ENCODE results near the gene CD48.

- TF ChIP-seq, protein P1, sequence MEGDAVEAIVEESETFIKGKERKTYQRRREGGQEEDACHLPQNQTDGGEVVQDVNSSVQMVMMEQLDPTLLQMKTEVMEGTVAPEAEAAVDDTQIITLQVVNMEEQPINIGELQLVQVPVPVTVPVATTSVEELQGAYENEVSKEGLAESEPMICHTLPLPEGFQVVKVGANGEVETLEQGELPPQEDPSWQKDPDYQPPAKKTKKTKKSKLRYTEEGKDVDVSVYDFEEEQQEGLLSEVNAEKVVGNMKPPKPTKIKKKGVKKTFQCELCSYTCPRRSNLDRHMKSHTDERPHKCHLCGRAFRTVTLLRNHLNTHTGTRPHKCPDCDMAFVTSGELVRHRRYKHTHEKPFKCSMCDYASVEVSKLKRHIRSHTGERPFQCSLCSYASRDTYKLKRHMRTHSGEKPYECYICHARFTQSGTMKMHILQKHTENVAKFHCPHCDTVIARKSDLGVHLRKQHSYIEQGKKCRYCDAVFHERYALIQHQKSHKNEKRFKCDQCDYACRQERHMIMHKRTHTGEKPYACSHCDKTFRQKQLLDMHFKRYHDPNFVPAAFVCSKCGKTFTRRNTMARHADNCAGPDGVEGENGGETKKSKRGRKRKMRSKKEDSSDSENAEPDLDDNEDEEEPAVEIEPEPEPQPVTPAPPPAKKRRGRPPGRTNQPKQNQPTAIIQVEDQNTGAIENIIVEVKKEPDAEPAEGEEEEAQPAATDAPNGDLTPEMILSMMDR (IDR thresholded peaks at IDR 0.05; ENCODE audit: poor library complexity): no peak
- no peak for TF ChIP-seq EZH2 (IDR thresholded peaks at IDR 0.05; ENCODE audit: borderline replicate concordance)
Observed at GRCh38 chr1:160758521-160758920, 46.9 kb upstream of the CD48 start.
